Measurements from ENCODE around the gene CEP131.
A peak's percentile ranks its signal among the peaks of the same experiment; 100 is the strongest.

Gene CEP131

DNA sequence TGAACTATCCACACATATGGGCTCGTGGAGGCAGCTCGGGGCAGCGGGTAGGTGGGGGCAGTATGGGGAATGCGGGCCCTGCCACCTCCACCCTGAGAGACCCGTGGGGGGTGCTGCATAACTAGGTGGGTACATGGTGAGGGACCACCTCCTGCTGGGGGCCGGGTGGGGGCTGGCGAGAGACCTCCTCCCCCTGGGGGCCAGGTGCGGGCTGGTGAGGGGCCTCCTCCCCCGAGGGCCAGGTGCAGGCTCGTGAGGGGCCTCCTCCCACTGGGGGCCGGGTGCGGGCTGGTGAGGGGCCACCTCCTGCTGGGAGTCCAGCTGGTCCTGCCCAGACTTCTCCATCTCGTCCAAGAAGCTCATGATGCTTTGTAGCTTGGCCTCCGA is 25.4 kb downstream of the CEP131 start:
- DNase-seq (ENCODE audit: low spot score): no peak
- TF ChIP-seq, protein P1, sequence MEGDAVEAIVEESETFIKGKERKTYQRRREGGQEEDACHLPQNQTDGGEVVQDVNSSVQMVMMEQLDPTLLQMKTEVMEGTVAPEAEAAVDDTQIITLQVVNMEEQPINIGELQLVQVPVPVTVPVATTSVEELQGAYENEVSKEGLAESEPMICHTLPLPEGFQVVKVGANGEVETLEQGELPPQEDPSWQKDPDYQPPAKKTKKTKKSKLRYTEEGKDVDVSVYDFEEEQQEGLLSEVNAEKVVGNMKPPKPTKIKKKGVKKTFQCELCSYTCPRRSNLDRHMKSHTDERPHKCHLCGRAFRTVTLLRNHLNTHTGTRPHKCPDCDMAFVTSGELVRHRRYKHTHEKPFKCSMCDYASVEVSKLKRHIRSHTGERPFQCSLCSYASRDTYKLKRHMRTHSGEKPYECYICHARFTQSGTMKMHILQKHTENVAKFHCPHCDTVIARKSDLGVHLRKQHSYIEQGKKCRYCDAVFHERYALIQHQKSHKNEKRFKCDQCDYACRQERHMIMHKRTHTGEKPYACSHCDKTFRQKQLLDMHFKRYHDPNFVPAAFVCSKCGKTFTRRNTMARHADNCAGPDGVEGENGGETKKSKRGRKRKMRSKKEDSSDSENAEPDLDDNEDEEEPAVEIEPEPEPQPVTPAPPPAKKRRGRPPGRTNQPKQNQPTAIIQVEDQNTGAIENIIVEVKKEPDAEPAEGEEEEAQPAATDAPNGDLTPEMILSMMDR (IDR thresholded peaks at IDR 0.05; ENCODE audit: extremely low read depth, missing control alignments): no peak

DNA sequence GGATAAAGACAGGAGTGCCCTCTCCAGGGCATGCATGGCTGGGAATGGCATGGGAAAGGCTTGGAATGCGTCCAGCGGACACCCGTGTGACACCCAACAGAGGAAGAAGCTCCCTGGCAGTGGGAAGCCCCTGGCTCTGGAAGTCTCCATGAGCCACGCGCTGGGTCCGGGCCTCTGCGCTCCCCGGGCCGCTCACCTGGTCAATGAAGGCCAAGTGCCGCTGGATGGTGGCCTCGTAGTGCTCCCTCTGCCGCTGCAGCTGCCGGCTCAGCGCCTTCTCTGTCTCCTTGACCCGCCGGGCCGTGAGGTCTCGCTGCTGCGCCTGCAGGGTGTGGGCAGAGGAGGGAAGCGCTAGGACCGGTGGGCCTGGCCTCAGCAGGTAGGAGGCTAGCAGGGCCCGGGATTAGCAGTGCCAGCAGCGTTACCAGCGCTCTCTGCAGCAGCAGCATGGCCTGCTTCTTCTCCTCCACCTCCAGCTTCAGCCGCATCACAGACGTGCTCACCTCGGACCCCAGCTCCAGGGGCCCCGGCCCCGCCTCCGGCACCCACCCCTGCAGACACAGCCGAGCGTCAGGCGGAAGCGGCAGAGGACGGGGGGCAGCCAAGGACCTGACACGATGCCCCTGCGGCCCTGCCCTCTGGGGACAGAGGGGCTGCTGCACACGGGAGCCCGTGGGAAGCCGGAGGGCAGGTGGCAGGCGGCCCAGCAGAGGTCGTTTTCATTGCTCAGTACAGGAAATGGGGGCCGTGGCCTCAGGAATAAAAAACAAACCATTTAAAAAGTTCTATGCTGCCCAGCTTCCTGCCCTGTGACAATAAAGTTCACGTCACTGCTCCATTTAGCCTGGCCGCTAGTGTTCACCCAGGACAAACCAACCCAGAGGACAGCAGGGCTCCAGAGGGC is 26.0 kb downstream of the CEP131 start:
- no peak for DNase-seq (ENCODE audit: low spot score)
- TF ChIP-seq, protein P1 (IDR thresholded peaks at IDR 0.05; ENCODE audit: extremely low read depth, missing control alignments): no peak

- DNase-seq (ENCODE audit: low spot score): no peak
- TF ChIP-seq, protein P1 (IDR thresholded peaks at IDR 0.05; ENCODE audit: extremely low read depth, missing control alignments): no peak
These were observed 26.7 kb downstream of the CEP131 start for GRCh38 chr17:81195941-81196495.

DNA sequence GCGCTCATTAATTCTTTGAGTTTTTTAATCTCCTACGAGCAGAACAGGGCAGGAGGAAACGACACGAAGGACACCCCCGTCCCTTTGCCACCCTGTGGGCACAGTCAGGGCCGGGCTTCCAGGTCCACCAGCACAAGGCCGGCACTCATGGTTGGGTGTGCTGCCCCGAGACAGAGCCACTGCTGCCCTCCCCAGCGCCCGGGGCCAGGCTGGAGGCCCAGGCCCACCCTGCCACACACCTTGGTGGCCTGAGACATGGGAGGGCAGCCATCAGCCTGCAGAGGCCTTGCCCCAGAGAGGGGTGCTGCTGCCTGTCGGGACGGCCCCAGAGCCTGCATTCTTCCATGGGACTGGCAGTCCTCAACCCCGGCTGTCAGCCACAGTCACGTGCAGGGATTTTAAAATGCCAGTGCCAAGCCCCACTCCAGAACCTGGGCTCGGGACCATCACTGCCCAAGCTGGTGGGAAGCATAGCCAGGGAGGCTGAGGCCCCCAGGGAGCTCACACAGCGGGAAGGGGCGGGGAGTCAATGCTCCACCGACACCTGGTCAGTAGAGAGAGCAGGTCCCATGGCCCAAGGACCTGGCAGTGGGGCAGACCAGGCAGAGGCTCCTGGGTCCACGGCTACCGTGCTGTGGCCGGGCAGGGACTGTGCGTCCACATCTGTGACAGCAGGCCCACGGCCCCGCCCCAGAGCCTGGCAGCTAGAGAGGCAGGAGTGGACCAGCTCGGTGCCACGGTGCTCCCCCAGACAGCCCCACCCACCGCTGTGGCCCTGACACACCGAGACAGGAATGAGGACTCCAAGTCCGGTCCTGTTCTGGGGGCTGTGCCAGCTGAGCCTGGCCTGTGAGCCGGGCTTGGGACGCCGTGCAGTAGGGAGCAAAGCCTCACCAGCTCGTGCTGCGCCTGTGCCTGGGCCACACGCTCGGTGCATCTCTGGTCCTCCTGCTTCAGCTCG is 27.5 kb downstream of the CEP131 start:
- TF ChIP-seq, protein P1 (IDR thresholded peaks at IDR 0.05; ENCODE audit: extremely low read depth, missing control alignments): no peak
- DNase-seq (ENCODE audit: low spot score): no peak

DNA sequence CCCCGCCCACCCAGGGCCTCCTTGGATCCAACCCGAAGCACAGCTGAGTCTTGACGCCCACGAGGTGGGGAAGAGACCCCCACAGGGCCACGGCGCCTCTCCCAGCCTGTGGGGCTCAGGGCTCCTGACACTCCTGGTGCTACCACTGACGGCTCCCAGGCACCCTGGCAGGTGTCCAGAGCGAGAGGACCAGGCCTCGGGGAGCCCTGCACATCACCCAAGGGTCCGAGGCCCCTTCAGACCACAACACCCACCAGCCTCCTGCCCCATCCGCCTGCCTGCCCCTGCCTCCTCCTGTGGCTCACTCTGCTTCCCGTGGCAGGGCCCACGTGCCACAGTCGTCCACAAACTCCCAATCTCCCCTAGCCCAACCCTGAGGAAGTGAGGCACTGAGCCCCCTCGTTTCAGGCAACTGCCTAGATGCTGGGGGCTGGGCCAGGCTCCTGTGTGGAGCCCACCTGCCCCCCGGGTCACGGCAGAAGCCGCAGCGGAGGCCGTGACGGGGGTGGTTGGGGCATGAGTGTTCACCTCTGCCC is 28.5 kb downstream of the CEP131 start:
- no peak for DNase-seq (ENCODE audit: low spot score)
- TF ChIP-seq, protein P1 (IDR thresholded peaks at IDR 0.05; ENCODE audit: extremely low read depth, missing control alignments): no peak

DNA sequence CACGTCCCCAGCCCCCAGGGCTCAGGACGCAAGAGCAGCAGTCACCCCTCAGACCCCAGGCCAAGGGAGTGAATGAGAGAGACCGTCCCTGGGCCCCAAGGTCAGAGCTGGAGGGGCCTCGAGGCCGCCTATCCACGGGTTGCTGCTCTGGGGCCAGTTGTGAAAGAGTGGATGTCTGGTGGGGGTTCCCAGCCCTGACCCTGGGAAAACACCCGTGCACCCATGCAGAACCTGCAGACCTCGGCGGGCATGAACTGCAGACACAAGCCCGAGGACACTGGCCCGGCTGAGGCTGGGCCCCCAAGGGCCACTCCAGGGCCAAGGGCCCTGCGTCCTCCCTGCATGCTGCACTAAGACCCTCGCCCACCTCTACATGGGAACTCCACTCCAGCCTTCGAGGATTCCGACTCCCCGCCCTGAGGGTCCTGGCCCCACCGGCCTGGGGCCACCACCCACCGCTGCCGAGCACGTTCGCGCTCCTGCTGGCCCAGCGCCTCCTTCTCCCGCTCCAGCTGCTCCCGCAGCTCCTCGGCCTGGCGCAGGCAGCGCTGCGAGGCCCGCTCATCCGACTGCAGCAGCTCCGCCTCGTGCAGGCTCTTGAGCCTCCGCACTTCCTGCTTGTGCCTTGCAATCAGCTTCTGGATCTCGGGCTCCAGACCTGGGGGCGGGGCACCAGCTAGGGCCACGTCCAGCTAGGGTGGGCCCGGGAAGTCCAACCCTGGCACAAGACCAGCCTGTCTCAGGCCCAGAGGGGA is 29.1 kb downstream of the CEP131 start:
- DNase-seq (ENCODE audit: low spot score): peak; percentile 83

More for the DNA sequence above, 29.1 kb downstream of the CEP131 start:
- TF ChIP-seq, protein P1 (IDR thresholded peaks at IDR 0.05; ENCODE audit: extremely low read depth, missing control alignments): no peak

All from GM20000 (cell line).